Skeletal muscle cell (primary cell): ENCODE data around the gene STX4.

ENCODE experiments used
- DNase-seq: peaks from one replicate; pipeline ENCODE4 v3.0.0-alpha.2; 2010; ENCODE audit warnings: low read depth
- H3K4me3 ChIP-seq: 2 replicates; pipeline ENCODE4 v1.5.1; 2011; ENCODE audit warnings: low read depth, mild to moderate bottlenecking, control low read depth, low read length, moderate library complexity

The STX4 gene

GRCh38 chr16:30997725-30998711 lies 35.3 kb upstream of the STX4 start:
- H3K4me3 ChIP-seq = peak overlapping the region; percentile 46
- peak; percentile 27 for DNase-seq

GRCh38 chr16:30998852-30999761 lies 34.3 kb upstream of the STX4 start:
- no peak for DNase-seq
- no peak overlapping the region for H3K4me3 ChIP-seq

- no peak for DNase-seq
- no peak overlapping the region for H3K4me3 ChIP-seq
Measured at GRCh38 chr16:31000671-31001382, 32.5 kb upstream of the STX4 start.

GRCh38 chr16:31001507-31002249 lies 31.7 kb upstream of the STX4 start:
- DNase-seq = no peak
- H3K4me3 ChIP-seq = no peak overlapping the region

GRCh38 chr16:31002250-31002700 lies 31.1 kb upstream of the STX4 start:
- no peak for DNase-seq
- no peak overlapping the region for H3K4me3 ChIP-seq

GRCh38 chr16:31002862-31003341 lies 30.5 kb upstream of the STX4 start:
- H3K4me3 ChIP-seq = no peak overlapping the region
- no peak for DNase-seq

GRCh38 chr16:31003744-31004143 lies 29.6 kb upstream of the STX4 start:
- H3K4me3 ChIP-seq = no peak overlapping the region
- no peak for DNase-seq

- DNase-seq = no peak
- no peak overlapping the region for H3K4me3 ChIP-seq
Measured at GRCh38 chr16:31004658-31005057, 28.7 kb upstream of the STX4 start.

- H3K4me3 ChIP-seq = no peak overlapping the region
- no peak for DNase-seq
Measured at GRCh38 chr16:31005350-31006085, 27.8 kb upstream of the STX4 start.

- H3K4me3 ChIP-seq = no peak overlapping the region
- no peak for DNase-seq
Measured at GRCh38 chr16:31006086-31006385, 27.3 kb upstream of the STX4 start.

GRCh38 chr16:31006589-31006988 lies 26.8 kb upstream of the STX4 start:
- H3K4me3 ChIP-seq = no peak overlapping the region
- DNase-seq = no peak

- H3K4me3 ChIP-seq = no peak overlapping the region
- no peak for DNase-seq
Measured at GRCh38 chr16:31007684-31008083, 25.7 kb upstream of the STX4 start.

- H3K4me3 ChIP-seq = no peak overlapping the region
- DNase-seq = peak; percentile 31
Measured at GRCh38 chr16:31008149-31008548, 25.2 kb upstream of the STX4 start.

- H3K4me3 ChIP-seq = no peak overlapping the region
- no peak for DNase-seq
Measured at GRCh38 chr16:31008551-31008950, 24.8 kb upstream of the STX4 start.

GRCh38 chr16:31009120-31009519 lies 24.2 kb upstream of the STX4 start:
- H3K4me3 ChIP-seq = peak overlapping the region; percentile 52
- no peak for DNase-seq

GRCh38 chr16:31009894-31010584 lies 23.3 kb upstream of the STX4 start:
- no peak for DNase-seq
- peak overlapping the region; percentile 52 for H3K4me3 ChIP-seq

GRCh38 chr16:31010585-31011325 lies 22.6 kb upstream of the STX4 start, which contains the start of gene STX1B:
Gene STX1B, minus strand, starts transcription at chr16:31010638. Its CDS starts 242 bp downstream, at chr16:31010396.
- peak within 1 kb of the TSS; percentile 52 for H3K4me3 ChIP-seq
- no peak for DNase-seq
